ENCODE data around the gene ZNF155. TPM values are rescaled to one million over a fixed set of nuclear protein-coding genes. Genes with fewer than 3 reads are reported as not detected.

ZNF155 gene
- total RNA-seq, 3 donors from 2014 or later, result 5.4 to 8.6 (median 6.7) TPM

GRCh38 chr19:44007473-44007872 lies 23.5 kb downstream of the ZNF155 start:
- ATAC-seq (no peak), DNase-seq (no peak)
- H3K4me1 ChIP-seq (ENCODE audit: low read depth), result peaks cover 8% of the 10 kb centered on the region
- intact Hi-C loops (cut with DNase I, micrococcal nuclease), result no loop called here
- TF ChIP-seq CTCF (IDR thresholded peaks at IDR 0.05), result no peak
- H3K9me3 ChIP-seq, result peaks cover 60% of the 10 kb centered on the region
- peaks cover 32% of the 10 kb centered on the region for H3K36me3 ChIP-seq (ENCODE audit: low read depth)
- no peak overlapping the region for H3K4me3 ChIP-seq

GRCh38 chr19:44010468-44010867 lies 26.5 kb downstream of the ZNF155 start:
- Histone ChIP-seq H3K9me3 (peaks cover 89% of the 10 kb centered on the region), H3K4me3 (no peak overlapping the region), H3K4me1 (ENCODE audit: low read depth) (no peaks in the 10 kb centered on the region), H3K36me3 (ENCODE audit: low read depth) (peaks cover 32% of the 10 kb centered on the region)
- no peak for DNase-seq
- ATAC-seq, result no peak
- TF ChIP-seq CTCF (IDR thresholded peaks at IDR 0.05), result no peak
- intact Hi-C loops (cut with DNase I, micrococcal nuclease), result no loop called here

GRCh38 chr19:44019498-44019897 lies 35.5 kb downstream of the ZNF155 start:
- TF ChIP-seq CTCF (IDR thresholded peaks at IDR 0.05), result no peak
- H3K4me1 ChIP-seq (ENCODE audit: low read depth), result no peaks in the 10 kb centered on the region
- H3K36me3 ChIP-seq (ENCODE audit: low read depth), result no peaks in the 10 kb centered on the region
- ATAC-seq (no peak), DNase-seq (no peak)
- intact Hi-C loops (cut with DNase I, micrococcal nuclease), result no loop called here
- H3K9me3 ChIP-seq, result peaks cover 19% of the 10 kb centered on the region
- no peak overlapping the region for H3K4me3 ChIP-seq

- no peaks in the 10 kb centered on the region for H3K4me1 ChIP-seq (ENCODE audit: low read depth)
- ATAC-seq, result no peak
- no peak for TF ChIP-seq CTCF (IDR thresholded peaks at IDR 0.05)
- H3K9me3 ChIP-seq, result peaks cover 5% of the 10 kb centered on the region
- intact Hi-C loops (cut with DNase I, micrococcal nuclease), result no loop called here
- H3K4me3 ChIP-seq, result no peak overlapping the region
- DNase-seq, result no peak
- H3K36me3 ChIP-seq (ENCODE audit: low read depth), result no peaks in the 10 kb centered on the region
Measured at GRCh38 chr19:44021221-44021620, 37.2 kb downstream of the ZNF155 start.

- Histone ChIP-seq H3K4me1 (ENCODE audit: low read depth) (no peaks in the 10 kb centered on the region), H3K36me3 (ENCODE audit: low read depth) (no peaks in the 10 kb centered on the region), H3K9me3 (peaks cover 20% of the 10 kb centered on the region), H3K4me3 (no peak overlapping the region)
- intact Hi-C loops (cut with DNase I, micrococcal nuclease), result no loop called here
- no peak for DNase-seq
- no peak for TF ChIP-seq CTCF (IDR thresholded peaks at IDR 0.05)
- ATAC-seq, result no peak
Measured at GRCh38 chr19:44024900-44025216, 40.9 kb downstream of the ZNF155 start.

GRCh38 chr19:44025217-44025936 lies 41.4 kb downstream of the ZNF155 start, which contains the start of gene ZNF222:
ZNF222 (plus strand) TSS chr19:44025379; CDS start chr19:44025437, 58 bp downstream.
- intact Hi-C loops (cut with DNase I, micrococcal nuclease), result no loop called here
- H3K9me3 ChIP-seq, result peaks cover 25% of the 10 kb centered on the region

More at GRCh38 chr19:44025217-44025936, 41.4 kb downstream of the ZNF155 start, which contains the start of gene ZNF222:
- Histone ChIP-seq H3K4me1 (ENCODE audit: low read depth) (no peaks in the 10 kb centered on the region), H3K4me3 (peak within 1 kb of the TSS; percentile 58), H3K36me3 (ENCODE audit: low read depth) (no peaks in the 10 kb centered on the region)
- ATAC-seq (peak; percentile 100), DNase-seq (peak; percentile 80 to 92 (median 82))
- no peak for TF ChIP-seq CTCF (IDR thresholded peaks at IDR 0.05)

All from mucosa of descending colon (tissue), 3 donors.